OCI-LY7 (cell line): ENCODE data around the gene AMPD2. TPM values are rescaled to one million over a fixed set of nuclear protein-coding genes. Genes with fewer than 3 reads are reported as not detected.

Experiments
- BruUV-seq: library from RNA; stranded (reverse); fragments of 400-500 nt; replicated peaks from 2 replicates; lab custom pipeline; 2021; lab: Mats Ljungman, UMichigan
- CTCF ChIA-PET: fragments of 300-600 bp; sonication (Branson Sonifier 250); formaldehyde crosslinking; loops from one replicate; lab custom pipeline; 2022; ENCODE audit warnings: antibody characterized with exemption; ENCODE audit not compliant: unreplicated experiment; lab: Charles Lee
- POLR2A ChIA-PET: fragments of 300-600 bp; sonication (Branson Sonifier 250); formaldehyde crosslinking; loops from one replicate; lab custom pipeline; 2022; ENCODE audit warnings: antibody characterized with exemption; lab: Charles Lee
- DNase-seq: peaks from one replicate; pipeline ENCODE4 v3.0.0-alpha.2; 2015; ENCODE audit warnings: low spot score
- H2AFZ ChIP-seq: fragments of 200-600 bp; sonication (generic), shearing (Covaris generic); 2 replicates; pipeline ENCODE4 v1.6.1; 2014; ENCODE audit warnings: mild to moderate bottlenecking, antibody characterized with exemption, low read length, moderate library complexity
- H3K27ac ChIP-seq: fragments of 200-600 bp; sonication (generic); 2 replicates; pipeline ENCODE4 v1.5.1; 2014; ENCODE audit warnings: mixed run types, low read depth, mild to moderate bottlenecking, moderate library complexity, low read length, inconsistent platforms; ENCODE audit not compliant: poor library complexity, severe bottlenecking
- H3K36me3 ChIP-seq: fragments of 200-600 bp; sonication (generic); 2 replicates; pipeline ENCODE4 v1.6.1; 2014; ENCODE audit warnings: mild to moderate bottlenecking, antibody characterized with exemption, low read length, moderate library complexity, mixed read lengths; ENCODE audit not compliant: insufficient read depth
- H3K4me1 ChIP-seq: fragments of 200-600 bp; sonication (generic); 2 replicates; pipeline ENCODE4 v1.5.1; 2014; ENCODE audit warnings: mild to moderate bottlenecking, low read length; ENCODE audit not compliant: insufficient read depth, poor library complexity, severe bottlenecking
- H3K4me2 ChIP-seq: fragments of 200-600 bp; sonication (generic); 2 replicates; pipeline ENCODE4 v1.6.1; 2014; ENCODE audit warnings: mild to moderate bottlenecking, low read length
- H3K4me3 ChIP-seq: fragments of 200-600 bp; sonication (generic); 2 replicates; pipeline ENCODE4 v1.5.1; 2014; ENCODE audit warnings: mild to moderate bottlenecking, low read depth, low read length; ENCODE audit not compliant: poor library complexity, severe bottlenecking
- H3K79me2 ChIP-seq: fragments of 200-600 bp; sonication (generic); 2 replicates; pipeline ENCODE4 v1.6.1; 2016; ENCODE audit warnings: low read depth, mild to moderate bottlenecking, low read length, moderate library complexity, mixed read lengths; ENCODE audit not compliant: insufficient read depth
- H3K9me2 ChIP-seq: fragments of 200-600 bp; sonication (generic); 2 replicates; pipeline ENCODE4 v1.6.1; 2016; ENCODE audit warnings: mild to moderate bottlenecking, low read length, mixed read lengths; ENCODE audit not compliant: insufficient read depth
- H3K9me3 ChIP-seq: fragments of 200-600 bp; sonication (generic); 2 replicates; pipeline ENCODE4 v1.6.1; 2014; ENCODE audit warnings: mild to moderate bottlenecking, mixed run types, low read length, mixed read lengths
- H4K20me1 ChIP-seq: fragments of 200-600 bp; sonication (generic); 2 replicates; pipeline ENCODE4 v1.6.1; 2014; ENCODE audit warnings: mild to moderate bottlenecking, antibody characterized with exemption, low read length, moderate library complexity, mixed read lengths; ENCODE audit not compliant: insufficient read depth
- CTCF ChIP-seq: fragments of 200-600 bp; sonication (generic); conservative IDR thresholded peaks from 2 replicates; pipeline ENCODE4 v1.5.1; 2014; ENCODE audit warnings: mild to moderate bottlenecking, antibody characterized with exemption, low read length, moderate library complexity, mixed read lengths
- EZH2phosphoT487 ChIP-seq: fragments of 200-600 bp; sonication (generic); IDR thresholded peaks from 2 replicates; pipeline ENCODE4 v1.6.1; 2018; ENCODE audit warnings: low read depth, borderline replicate concordance, mild to moderate bottlenecking, mixed run types, antibody characterized with exemption, low read length, moderate library complexity, mixed read lengths
- intact Hi-C: fragments of 100-400 bp; cut with micrococcal nuclease; formaldehyde crosslinking; loops from one replicate; pipeline ENCODE4 v1.10.0; 2022; ENCODE audit not compliant: unreplicated experiment
- total RNA-seq, 2 experiments: library from RNA; depleted of rRNA in 1 of 2; stranded (reverse); fragments of >200 nt in 1 of 2; shearing (Covaris generic) in 1 of 2; gene quantifications; 2 replicates each; pipeline ENCODE4 v1.2.3, GENCODE V29; 2014 to 2022

Gene AMPD2
- total RNA-seq, 2 experiments from 2014 or later = 51.8 to 66.2 TPM

- intact Hi-C loops = no loop called here
- Histone ChIP-seq H2AFZ (no peak overlapping the region), H3K27ac (no peak overlapping the region), H3K79me2 (no peaks in the 10 kb centered on the region), H3K4me2 (no peak overlapping the region), H3K9me3 (no peaks in the 10 kb centered on the region), H3K4me1 (peaks cover 4% of the 10 kb centered on the region), H3K36me3 (no peaks in the 10 kb centered on the region), H4K20me1 (no peaks in the 10 kb centered on the region), H3K9me2 (no peaks in the 10 kb centered on the region), H3K4me3 (no peak overlapping the region)
- ChIA-PET POLR2A (no interaction called here), CTCF (interaction anchor here (0.6 to 2.1 kb wide), 2 partner anchors 11 to 814 kb away, joined by 3 to 9 read pairs; no protein-coding TSS in a partner anchor)
- DNase-seq = no peak
- BruUV-seq = no TSS peak
- TF ChIP-seq CTCF = no peak
- TF ChIP-seq EZH2phosphoT487 = no peak
These were observed 31.0 kb downstream of the AMPD2 start for GRCh38 chr1:109650609-109651008.

- CTCF ChIA-PET = interaction anchor here (2.1 kb wide), 1 partner anchor 13 kb away, joined by 9 read pairs; no protein-coding TSS in a partner anchor
These were observed 32.8 kb downstream of the AMPD2 start for GRCh38 chr1:109652402-109652801.

More at GRCh38 chr1:109652402-109652801, 32.8 kb downstream of the AMPD2 start:
- no peaks in the 10 kb centered on the region for H3K79me2 ChIP-seq
- H3K27ac ChIP-seq = no peak overlapping the region
- H4K20me1 ChIP-seq = no peaks in the 10 kb centered on the region
- intact Hi-C loops = no loop called here
- no peak overlapping the region for H3K4me2 ChIP-seq
- H3K4me1 ChIP-seq = peaks cover 5% of the 10 kb centered on the region
- no peak overlapping the region for H3K4me3 ChIP-seq
- H3K9me2 ChIP-seq = no peaks in the 10 kb centered on the region
- TF ChIP-seq CTCF = no peak
- no peak for TF ChIP-seq EZH2phosphoT487
- no TSS peak for BruUV-seq
- H3K36me3 ChIP-seq = no peaks in the 10 kb centered on the region
- POLR2A ChIA-PET = interaction anchor here (0.6 to 2.1 kb wide), 3 partner anchors 13 to 402 kb away, joined by 3 to 8 read pairs (median 6); partner anchors contain the start of gene GNAI3
- H3K9me3 ChIP-seq = no peaks in the 10 kb centered on the region
- DNase-seq = no peak
- H2AFZ ChIP-seq = no peak overlapping the region
